Hepatocyte (in vitro differentiated cells): ENCODE data around the gene C3orf20. TPM values are rescaled to one million over a fixed set of nuclear protein-coding genes. Genes with fewer than 3 reads are reported as not detected.

Experiments used
- DNase-seq: peaks from one replicate; pipeline ENCODE4 v3.0.0-alpha.2; 2016; ENCODE audit warnings: low spot score
- H2AFZ ChIP-seq: fragments of 200-600 bp; sonication (generic); 2 replicates; pipeline ENCODE4 v1.6.0; 2016; ENCODE audit warnings: antibody characterized with exemption, mild to moderate bottlenecking
- H3K27ac ChIP-seq: fragments of 200-600 bp; sonication (generic); 2 replicates; pipeline ENCODE4 v1.5.1; 2016; ENCODE audit warnings: mild to moderate bottlenecking
- H3K27me3 ChIP-seq: fragments of 200-600 bp; sonication (generic); 2 replicates; pipeline ENCODE4 v1.6.1; 2016
- H3K36me3 ChIP-seq: fragments of 200-600 bp; sonication (generic); replicated peaks from 2 replicates; pipeline ENCODE4 v1.5.1; 2016; ENCODE audit warnings: low read depth; ENCODE audit not compliant: insufficient read depth
- H3K4me1 ChIP-seq: fragments of 200-600 bp; sonication (generic); 2 replicates; pipeline ENCODE4 v1.5.1; 2016; ENCODE audit warnings: mild to moderate bottlenecking, moderate library complexity; ENCODE audit not compliant: insufficient read depth
- H3K4me2 ChIP-seq: fragments of 200-600 bp; sonication (generic); 2 replicates; pipeline ENCODE4 v1.6.0; 2016
- H3K4me3 ChIP-seq: fragments of 200-600 bp; sonication (generic); 2 replicates; pipeline ENCODE4 v1.5.1; 2016; ENCODE audit warnings: mild to moderate bottlenecking
- H3K79me2 ChIP-seq: fragments of 200-600 bp; sonication (generic); 2 replicates; pipeline ENCODE4 v1.6.0; 2017; ENCODE audit warnings: mild to moderate bottlenecking
- H3K9me2 ChIP-seq: fragments of 200-600 bp; sonication (generic); replicated peaks from 2 replicates; pipeline ENCODE4 v1.6.0; 2017; ENCODE audit warnings: mild to moderate bottlenecking; ENCODE audit not compliant: insufficient read depth
- H3K9me3 ChIP-seq: fragments of 200-600 bp; sonication (generic); 2 replicates; pipeline ENCODE4 v1.5.1; 2016; ENCODE audit warnings: low read depth, mild to moderate bottlenecking
- H4K20me1 ChIP-seq: fragments of 200-600 bp; sonication (generic); 2 replicates; pipeline ENCODE4 v1.6.0; 2016; ENCODE audit warnings: mild to moderate bottlenecking; ENCODE audit not compliant: insufficient read depth, poor library complexity, severe bottlenecking
- EZH2 ChIP-seq: fragments of 200-600 bp; sonication (generic); IDR thresholded peaks from 2 replicates; pipeline ENCODE4 v1.6.1; 2016; ENCODE audit warnings: antibody characterized with exemption, mild to moderate bottlenecking, borderline replicate concordance
- EZH2phosphoT487 ChIP-seq: fragments of 200-600 bp; sonication (generic); IDR thresholded peaks from one replicate; pipeline ENCODE4 v1.6.1; 2018; ENCODE audit warnings: antibody characterized with exemption, mild to moderate bottlenecking, low read depth, moderate library complexity; ENCODE audit not compliant: unreplicated experiment, severe bottlenecking
- whole genome bisulfite sequencing: methylation state at CpG from one replicate; pipeline ENCODE4 v1.1.6; 2016; ENCODE audit warnings: low lambda C conversion rate; ENCODE audit errors: missing lambda C conversion rate; 5-methylcytosine and 5-hydroxymethylcytosine counted together
- polyA plus RNA-seq: library from polyadenylated mRNA; unstranded; fragments of >200 nt; fragmentation: Nextera tagmentation; extraction: Ambion mirVana; gene quantifications from 2 replicates; pipeline ENCODE4 v1.2.1, GENCODE V29; 2016
- total RNA-seq: library from RNA; depleted of rRNA; stranded (reverse); fragments of >200 nt; gene quantifications from 2 replicates; pipeline ENCODE4 v1.2.3, GENCODE V29; 2014
- TF ChIP-seq, protein P1 (sequence below): fragments of 200-600 bp; sonication (generic); IDR thresholded peaks from 2 replicates; pipeline ENCODE4 v1.5.1; 2016; ENCODE audit warnings: antibody characterized with exemption, mild to moderate bottlenecking; ENCODE audit not compliant: poor library complexity

Gene C3orf20
- total and polyA plus RNA-seq, 2 experiments from 2014 or later, result 0.07 TPM; not detected in 1

DNA sequence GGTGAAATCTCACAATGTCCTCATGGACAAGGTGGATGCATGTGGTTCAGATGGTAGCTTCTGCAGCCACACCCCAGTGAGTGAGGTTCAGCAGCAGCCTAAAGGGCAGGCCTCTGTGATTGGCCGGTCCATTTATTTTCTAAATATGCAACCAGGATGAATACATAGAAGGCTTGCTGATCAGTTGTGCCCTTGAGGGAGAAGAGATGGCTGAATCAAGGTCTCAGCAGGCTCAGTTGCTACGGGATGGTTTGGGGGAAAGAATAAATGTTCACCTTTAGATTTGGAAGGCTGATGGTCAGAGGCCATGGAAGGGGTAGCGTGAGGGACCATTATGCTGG is 90.1 kb downstream of the C3orf20 start:
- no peak for DNase-seq

DNA sequence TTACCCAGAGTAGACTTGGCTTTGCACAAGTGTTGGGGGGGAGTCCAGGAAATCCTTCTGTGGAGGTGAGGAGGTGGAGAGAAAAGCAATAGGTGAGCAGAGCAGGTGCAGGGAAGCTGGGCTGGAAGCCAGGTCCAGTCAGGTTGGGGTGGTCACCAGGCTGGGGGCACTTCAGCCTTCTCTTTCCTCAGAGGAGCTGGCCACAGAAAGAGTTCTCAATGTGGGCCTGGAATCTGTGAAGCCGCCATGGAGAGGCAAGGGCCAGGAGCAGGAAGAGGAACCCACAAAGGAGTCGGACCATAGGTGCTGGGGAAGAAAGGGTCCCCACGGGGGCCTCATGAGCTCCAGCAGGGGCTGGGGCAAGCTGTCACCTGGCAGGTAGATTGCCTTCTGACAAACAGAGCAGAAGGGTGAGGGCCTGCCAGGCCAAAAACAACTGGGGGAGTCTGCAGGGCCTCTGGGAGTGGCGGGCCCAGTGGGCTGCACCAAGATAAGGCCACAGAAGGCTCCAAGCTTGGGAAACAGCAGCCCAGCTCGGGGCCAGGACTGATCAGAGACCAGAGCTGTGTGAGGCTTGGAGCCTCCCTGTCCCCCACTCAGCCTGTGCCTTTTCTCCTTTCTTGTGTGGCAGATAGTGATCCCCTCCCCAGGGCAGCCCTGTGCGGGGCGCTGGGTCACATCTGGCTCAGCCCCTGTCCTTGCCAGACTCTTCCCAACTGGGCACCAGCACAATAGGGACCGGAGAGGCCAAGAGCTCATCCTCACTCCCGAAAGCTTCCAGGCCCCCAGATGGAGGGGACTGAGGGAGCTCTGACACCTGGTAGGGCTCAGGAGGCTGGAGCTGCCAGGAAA is 90.9 kb downstream of the C3orf20 start:
- Histone ChIP-seq H3K27ac (no peak overlapping the region), H3K27me3 (no peaks in the 10 kb centered on the region), H3K36me3 (no peaks in the 10 kb centered on the region), H4K20me1 (no peaks in the 10 kb centered on the region), H3K4me1 (no peaks in the 10 kb centered on the region), H3K4me2 (no peak overlapping the region), H2AFZ (no peak overlapping the region), H3K4me3 (no peak overlapping the region), H3K9me3 (no peaks in the 10 kb centered on the region), H3K9me2 (no peaks in the 10 kb centered on the region), H3K79me2 (no peaks in the 10 kb centered on the region)
- 89% methylated on average over 9 of the region's 9 CpGs for WGBS
- DNase-seq, result no peak
- TF ChIP-seq, protein P1, sequence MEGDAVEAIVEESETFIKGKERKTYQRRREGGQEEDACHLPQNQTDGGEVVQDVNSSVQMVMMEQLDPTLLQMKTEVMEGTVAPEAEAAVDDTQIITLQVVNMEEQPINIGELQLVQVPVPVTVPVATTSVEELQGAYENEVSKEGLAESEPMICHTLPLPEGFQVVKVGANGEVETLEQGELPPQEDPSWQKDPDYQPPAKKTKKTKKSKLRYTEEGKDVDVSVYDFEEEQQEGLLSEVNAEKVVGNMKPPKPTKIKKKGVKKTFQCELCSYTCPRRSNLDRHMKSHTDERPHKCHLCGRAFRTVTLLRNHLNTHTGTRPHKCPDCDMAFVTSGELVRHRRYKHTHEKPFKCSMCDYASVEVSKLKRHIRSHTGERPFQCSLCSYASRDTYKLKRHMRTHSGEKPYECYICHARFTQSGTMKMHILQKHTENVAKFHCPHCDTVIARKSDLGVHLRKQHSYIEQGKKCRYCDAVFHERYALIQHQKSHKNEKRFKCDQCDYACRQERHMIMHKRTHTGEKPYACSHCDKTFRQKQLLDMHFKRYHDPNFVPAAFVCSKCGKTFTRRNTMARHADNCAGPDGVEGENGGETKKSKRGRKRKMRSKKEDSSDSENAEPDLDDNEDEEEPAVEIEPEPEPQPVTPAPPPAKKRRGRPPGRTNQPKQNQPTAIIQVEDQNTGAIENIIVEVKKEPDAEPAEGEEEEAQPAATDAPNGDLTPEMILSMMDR, result no peak
- TF ChIP-seq EZH2 (no peak), EZH2phosphoT487 (no peak)

More for the DNA sequence above, 90.1 kb downstream of the C3orf20 start:
- Histone ChIP-seq H3K36me3 (no peaks in the 10 kb centered on the region), H3K27ac (no peak overlapping the region), H3K27me3 (no peaks in the 10 kb centered on the region), H3K4me1 (no peaks in the 10 kb centered on the region), H4K20me1 (no peaks in the 10 kb centered on the region), H3K9me3 (no peaks in the 10 kb centered on the region), H2AFZ (no peak overlapping the region), H3K79me2 (no peaks in the 10 kb centered on the region), H3K4me2 (no peak overlapping the region), H3K9me2 (no peaks in the 10 kb centered on the region), H3K4me3 (no peak overlapping the region)
- 94% methylated on average over 3 of the region's 3 CpGs for WGBS
- TF ChIP-seq, protein P1, result no peak
- TF ChIP-seq EZH2 (no peak), EZH2phosphoT487 (no peak)

DNA sequence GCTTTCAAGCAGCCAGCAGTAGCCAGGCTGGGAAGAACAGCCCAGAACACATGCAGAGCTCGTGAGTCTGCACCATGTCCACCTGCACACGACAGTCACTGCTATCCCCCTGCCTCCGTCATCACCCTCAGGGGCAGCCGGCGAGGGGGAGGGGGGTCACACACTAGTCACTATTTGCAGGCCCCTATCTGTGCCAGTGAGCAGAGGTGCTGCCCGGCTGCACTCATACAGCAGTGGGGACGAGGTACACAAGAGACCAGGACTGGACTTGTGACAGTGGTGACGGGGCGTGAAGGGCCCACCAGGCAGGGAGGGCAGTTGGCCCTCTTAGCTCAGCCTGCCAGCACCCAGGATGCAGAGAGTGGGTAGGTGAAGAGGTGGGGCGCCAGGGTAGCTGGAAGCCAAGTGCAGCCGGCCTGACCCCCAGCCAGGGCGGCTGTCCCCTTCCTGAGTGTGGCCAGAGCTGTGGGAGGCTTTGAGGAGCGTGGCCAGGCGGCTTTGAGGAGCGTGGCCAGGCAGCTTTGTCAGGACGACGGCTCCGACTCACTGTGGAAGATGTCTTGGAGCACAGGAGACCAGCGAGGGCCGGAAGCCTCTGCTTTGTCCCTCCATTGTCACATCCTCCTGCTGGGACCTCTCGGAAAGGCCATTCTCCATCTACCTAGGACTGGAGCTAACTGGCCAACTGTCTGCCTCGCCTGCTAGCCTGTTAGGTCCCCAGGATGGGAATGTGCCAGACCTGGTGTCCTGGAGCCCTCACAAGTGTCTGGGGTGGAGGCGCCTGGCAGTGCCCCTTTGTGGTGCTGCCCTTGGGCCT is 91.7 kb downstream of the C3orf20 start:
- Histone ChIP-seq H3K79me2 (no peaks in the 10 kb centered on the region), H3K9me3 (no peaks in the 10 kb centered on the region), H4K20me1 (no peaks in the 10 kb centered on the region), H3K4me1 (no peaks in the 10 kb centered on the region), H3K36me3 (no peaks in the 10 kb centered on the region), H3K9me2 (no peaks in the 10 kb centered on the region), H2AFZ (no peak overlapping the region), H3K27me3 (no peaks in the 10 kb centered on the region), H3K27ac (no peak overlapping the region), H3K4me3 (no peak overlapping the region), H3K4me2 (no peak overlapping the region)
- TF ChIP-seq, protein P1, result no peak
- TF ChIP-seq EZH2, result no peak
- DNase-seq, result no peak
- WGBS, result 87% methylated on average over 23 of the region's 23 CpGs
